Breast epithelium (tissue), 4 donors: Measurements from ENCODE around the gene SETBP1. TPM values are rescaled to one million over a fixed set of nuclear protein-coding genes. Genes with fewer than 3 reads are reported as not detected.

Experiments
- DNase-seq, 2 donors: peaks; one replicate each; pipeline ENCODE4 v3.0.0-alpha.2; 2019; ENCODE audit warnings: low spot score in 2 of 2
- H3K27ac ChIP-seq, 2 donors: fragments of 200-600 bp; sonication (generic) in 1 of 2; one replicate each; pipeline ENCODE4 v1.5.1; 2016 to 2019; ENCODE audit warnings: mild to moderate bottlenecking in 1 of 2
- H3K27me3 ChIP-seq, 2 donors: fragments of 200-600 bp; sonication (generic) in 1 of 2; one replicate each; pipeline versions ENCODE4 v1.5.1 to v1.6.0; 2017 to 2019; ENCODE audit warnings: control low read depth in 1 of 2, mild to moderate bottlenecking in 1 of 2
- H3K36me3 ChIP-seq: fragments of 200-600 bp; one replicate; pipeline ENCODE4 v1.5.1; 2019
- H3K4me1 ChIP-seq, 2 donors: fragments of 200-600 bp; sonication (generic); one replicate each; pipeline ENCODE4 v1.5.1; 2016 to 2019; ENCODE audit warnings: control low read depth in 1 of 2
- H3K4me3 ChIP-seq, 3 donors: fragments of 200-600 bp; sonication (generic); 1 replicate in 2 of 3; 2 replicates in 1 of 3; pipeline ENCODE4 v1.5.1; 2016 to 2019; ENCODE audit warnings: mild to moderate bottlenecking in 3 of 3, moderate library complexity in 2 of 3
- H3K9me3 ChIP-seq, 2 donors: fragments of 200-600 bp; sonication (generic) in 1 of 2; one replicate each; pipeline ENCODE4 v1.5.1; 2016 to 2019; ENCODE audit warnings: control low read depth in 1 of 2
- CTCF ChIP-seq, 3 donors: fragments of 450-650 bp; IDR thresholded peaks; one replicate each; pipeline ENCODE4 v1.5.1; 2016 to 2017; ENCODE audit warnings: antibody characterized with exemption in 3 of 3, mild to moderate bottlenecking in 3 of 3, moderate library complexity in 3 of 3
- POLR2A ChIP-seq: fragments of 450-650 bp; IDR thresholded peaks from one replicate; pipeline ENCODE4 v1.6.1; 2016; ENCODE audit warnings: antibody characterized with exemption, mild to moderate bottlenecking, moderate library complexity
- POLR2AphosphoS5 ChIP-seq, 3 donors: sonication (generic); formaldehyde crosslinking; IDR thresholded peaks; one replicate each; pipeline ENCODE4 v1.6.1; 2017; ENCODE audit warnings: antibody characterized with exemption in 3 of 3
- intact Hi-C: fragments of 100-400 bp; cut with DNase I; formaldehyde crosslinking; loops from one replicate; pipeline ENCODE4 v1.15.1; 2023; ENCODE audit warnings: low total_unique reads
- total RNA-seq, 3 donors: library from RNA; depleted of rRNA; stranded (reverse); fragments of >200 nt; gene quantifications; one replicate each; pipeline ENCODE4 v1.1.0, GENCODE V29; 2016

SETBP1 gene
- total RNA-seq, 3 donors from 2014 or later, result 26.2 to 40.1 (median 37.0) TPM

GRCh38 chr18:44857081-44857480 lies 176.4 kb downstream of the SETBP1 start:
- intact Hi-C loops, result no loop called here
- H3K27me3 ChIP-seq, result no peaks in the 10 kb centered on the region
- H3K9me3 ChIP-seq, result no peaks in the 10 kb centered on the region
- no peak for DNase-seq
- no peak overlapping the region for H3K4me3 ChIP-seq
- no peak overlapping the region for H3K27ac ChIP-seq
- no peaks in the 10 kb centered on the region for H3K36me3 ChIP-seq
- peaks cover 0 to 8% of the 10 kb centered on the region in 2 donors for H3K4me1 ChIP-seq
- TF ChIP-seq POLR2A, result no peak
- TF ChIP-seq CTCF (IDR thresholded peaks at IDR 0.05), result no peak
- TF ChIP-seq POLR2AphosphoS5 (IDR thresholded peaks at IDR 0.05), result no peak

- Histone ChIP-seq H3K4me1 (peaks cover 0 to 8% of the 10 kb centered on the region in 2 donors), H3K36me3 (no peaks in the 10 kb centered on the region), H3K9me3 (no peaks in the 10 kb centered on the region), H3K27me3 (no peaks in the 10 kb centered on the region), H3K27ac (no peak overlapping the region), H3K4me3 (no peak overlapping the region)
- intact Hi-C loops, result no loop called here
- TF ChIP-seq POLR2A (no peak), CTCF (IDR thresholded peaks at IDR 0.05) (no peak), POLR2AphosphoS5 (IDR thresholded peaks at IDR 0.05) (no peak)
- DNase-seq, result no peak
Measured at GRCh38 chr18:44857744-44858491, 177.2 kb downstream of the SETBP1 start.

- H3K27me3 ChIP-seq, result no peaks in the 10 kb centered on the region
- no peak overlapping the region for H3K4me3 ChIP-seq
- H3K27ac ChIP-seq, result no peak overlapping the region
- no peak for DNase-seq
- no peaks in the 10 kb centered on the region for H3K9me3 ChIP-seq
- TF ChIP-seq POLR2AphosphoS5 (IDR thresholded peaks at IDR 0.05) (no peak), POLR2A (no peak), CTCF (IDR thresholded peaks at IDR 0.05) (no peak)
- peaks cover 0 to 8% of the 10 kb centered on the region in 2 donors for H3K4me1 ChIP-seq
- intact Hi-C loops, result no loop called here
- H3K36me3 ChIP-seq, result no peaks in the 10 kb centered on the region
Measured at GRCh38 chr18:44859263-44859662, 178.6 kb downstream of the SETBP1 start.

- Histone ChIP-seq H3K27me3 (no peaks in the 10 kb centered on the region), H3K4me3 (no peak overlapping the region), H3K27ac (no peak overlapping the region), H3K9me3 (no peaks in the 10 kb centered on the region), H3K4me1 (peaks cover 0 to 8% of the 10 kb centered on the region in 2 donors), H3K36me3 (no peaks in the 10 kb centered on the region)
- TF ChIP-seq CTCF (IDR thresholded peaks at IDR 0.05), result no peak
- no peak for TF ChIP-seq POLR2AphosphoS5 (IDR thresholded peaks at IDR 0.05)
- no peak for TF ChIP-seq POLR2A
- intact Hi-C loops, result no loop called here
- no peak for DNase-seq
Measured at GRCh38 chr18:44859751-44860439, 179.2 kb downstream of the SETBP1 start.

- TF ChIP-seq POLR2A (no peak), POLR2AphosphoS5 (IDR thresholded peaks at IDR 0.05) (no peak), CTCF (IDR thresholded peaks at IDR 0.05) (no peak)
- Histone ChIP-seq H3K9me3 (no peaks in the 10 kb centered on the region), H3K36me3 (no peaks in the 10 kb centered on the region), H3K27me3 (no peaks in the 10 kb centered on the region), H3K4me3 (no peak overlapping the region), H3K27ac (no peak overlapping the region), H3K4me1 (peaks cover 0 to 8% of the 10 kb centered on the region in 2 donors)
- intact Hi-C loops, result no loop called here
- DNase-seq, result no peak
Measured at GRCh38 chr18:44862112-44862511, 181.4 kb downstream of the SETBP1 start.
